Inferior parietal cortex (tissue), 1 donor: Measurements from ENCODE around the gene POLR1H.
"Not testable (repeated sequence)": the region's sequence is repeated elsewhere in the genome, so short reads cannot be mapped to it uniquely, and the experiment has no call there.

Experiments used
- DNase-seq: peaks from one replicate; pipeline ENCODE4 v3.0.0-alpha.2; 2016; ENCODE audit errors: extremely low spot score

POLR1H gene

GRCh38 chr6:30061092-30061857, at the start of gene POLR1H:
TSS of gene POLR1H (plus strand) at chr6:30061265. CDS start at chr6:30061525, 260 bp downstream.
- DNase-seq = peak; percentile 99

DNA sequence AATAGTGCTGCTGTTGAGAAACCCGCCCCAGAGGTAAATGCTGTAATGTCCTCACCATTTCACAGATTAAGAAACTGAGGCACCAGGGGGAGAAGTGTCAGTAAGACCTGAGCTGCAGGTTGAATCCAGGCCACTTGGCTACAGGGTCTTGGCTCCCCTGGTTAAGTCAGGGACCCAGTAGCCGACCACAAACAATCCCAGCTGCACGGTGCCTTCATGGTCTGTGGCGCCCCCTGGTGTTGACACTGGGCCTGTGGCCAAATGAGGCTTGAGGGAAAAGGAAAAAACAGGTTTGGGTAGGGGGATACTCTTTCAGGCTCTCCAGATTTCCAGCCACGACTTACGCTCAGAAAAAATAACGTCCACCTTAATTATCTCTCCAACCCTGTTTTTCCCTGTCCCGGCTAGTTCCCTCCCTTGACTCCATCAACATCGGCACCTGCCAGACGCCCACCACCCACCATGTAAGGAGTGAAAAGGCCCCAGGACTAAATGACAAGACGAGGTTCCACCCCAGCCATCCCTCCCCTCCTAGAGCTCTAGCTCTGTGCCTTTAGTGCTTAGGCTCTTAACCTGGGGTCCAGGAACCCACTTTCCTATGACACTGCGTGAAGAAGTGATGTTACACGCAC, 47.7 kb upstream of the POLR1H start:
- peak; percentile 28 for DNase-seq

GRCh38 chr6:30019819-30020218, 41.2 kb upstream of the POLR1H start:
- DNase-seq = no peak

GRCh38 chr6:30020626-30021025, 40.4 kb upstream of the POLR1H start:
- DNase-seq = no peak

DNA sequence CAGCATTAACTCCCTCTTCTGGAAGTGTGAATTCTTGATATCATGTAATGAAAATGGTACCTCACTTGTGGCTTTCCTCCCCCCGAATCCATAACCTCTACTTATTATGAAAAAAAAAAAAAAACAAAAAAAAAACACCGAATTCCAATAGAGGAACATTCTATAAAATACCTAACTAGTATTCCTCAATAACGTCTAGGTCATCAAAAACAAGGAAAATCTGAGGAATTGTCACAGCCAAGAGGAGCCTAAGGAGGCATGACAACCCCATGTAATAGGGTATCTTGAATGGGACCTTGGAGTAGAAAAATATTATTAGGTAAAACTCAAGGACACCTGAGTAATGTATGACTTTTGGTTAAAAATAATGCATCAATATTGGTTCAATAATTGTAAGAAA, 38.9 kb upstream of the POLR1H start:
- DNase-seq = no peak

DNA sequence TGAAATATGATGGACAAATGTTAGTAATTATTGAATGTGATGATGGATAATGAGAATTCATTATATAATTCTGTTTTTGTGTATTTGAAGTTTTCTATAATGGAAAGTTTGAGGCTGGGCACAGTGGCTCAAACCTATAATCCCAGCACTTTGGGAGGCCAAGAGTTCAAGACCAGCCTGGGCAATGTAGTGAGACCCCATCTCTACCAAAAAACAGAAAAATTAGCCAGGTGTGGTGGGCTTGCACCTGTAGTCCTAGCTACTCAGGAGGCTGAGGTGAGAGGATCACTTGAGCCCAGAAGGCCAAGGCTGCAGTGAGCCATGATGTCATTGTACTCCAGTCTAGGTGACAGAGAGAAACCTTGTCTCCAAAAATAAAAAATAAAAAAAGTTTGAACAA, 38.4 kb upstream of the POLR1H start:
- DNase-seq = not testable (repeated sequence)

DNA sequence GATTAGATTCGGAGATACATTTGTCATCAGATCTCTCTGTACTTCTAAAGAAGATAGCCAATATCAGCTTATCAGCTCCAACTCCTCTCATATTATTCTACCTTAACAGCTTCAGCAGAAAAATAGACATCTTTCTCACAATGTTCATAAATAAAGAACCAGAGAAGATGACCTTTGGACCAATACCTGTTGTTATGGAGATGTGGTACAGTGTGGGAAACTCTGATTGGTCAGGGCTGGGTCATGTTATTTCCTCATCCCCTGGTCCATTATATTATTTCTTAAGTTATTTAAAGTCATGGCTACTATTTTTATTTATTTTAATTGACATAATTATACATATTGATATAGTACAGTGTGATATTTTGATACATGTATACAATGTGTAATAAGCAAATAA, 35.9 kb upstream of the POLR1H start:
- no peak for DNase-seq

DNA sequence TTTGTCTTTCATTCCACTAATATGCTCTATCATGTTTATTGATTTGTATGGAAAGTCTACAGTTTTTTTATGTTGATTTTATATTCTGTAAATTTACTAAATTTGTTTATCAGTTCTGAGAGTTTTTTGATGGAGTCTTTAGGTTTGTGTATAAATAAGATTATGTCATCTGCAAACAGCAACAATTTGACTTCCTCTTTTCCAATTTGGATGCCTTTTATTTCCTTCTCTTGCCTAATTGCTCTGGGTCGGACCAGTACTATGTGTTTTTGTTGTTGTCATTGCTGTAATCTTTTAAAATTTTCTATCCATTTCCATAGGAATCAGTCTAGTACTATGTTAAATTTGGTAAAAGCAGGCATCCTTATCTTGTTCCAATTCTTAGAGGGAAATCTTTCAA, 31.5 kb upstream of the POLR1H start:
- no peak for DNase-seq

DNA sequence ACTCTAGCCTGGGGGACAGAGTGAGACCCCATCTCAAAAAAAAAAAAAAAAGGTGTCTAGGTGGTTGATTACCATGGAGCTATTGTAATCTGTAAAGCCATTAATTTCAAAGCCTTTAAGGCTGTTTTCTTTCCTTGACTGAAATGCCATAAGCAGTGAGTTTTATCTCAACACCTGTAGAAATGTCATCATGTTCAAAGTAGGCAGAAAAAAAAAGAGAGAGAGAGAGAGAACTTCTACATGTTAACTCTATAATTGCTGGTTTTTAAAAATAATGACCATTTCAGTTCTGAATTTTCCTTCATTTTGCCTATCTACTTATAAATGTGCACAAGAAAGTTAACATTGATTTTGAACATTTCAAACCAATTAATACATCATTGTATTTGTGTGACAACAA, 29.7 kb upstream of the POLR1H start:
- DNase-seq = no peak

DNA sequence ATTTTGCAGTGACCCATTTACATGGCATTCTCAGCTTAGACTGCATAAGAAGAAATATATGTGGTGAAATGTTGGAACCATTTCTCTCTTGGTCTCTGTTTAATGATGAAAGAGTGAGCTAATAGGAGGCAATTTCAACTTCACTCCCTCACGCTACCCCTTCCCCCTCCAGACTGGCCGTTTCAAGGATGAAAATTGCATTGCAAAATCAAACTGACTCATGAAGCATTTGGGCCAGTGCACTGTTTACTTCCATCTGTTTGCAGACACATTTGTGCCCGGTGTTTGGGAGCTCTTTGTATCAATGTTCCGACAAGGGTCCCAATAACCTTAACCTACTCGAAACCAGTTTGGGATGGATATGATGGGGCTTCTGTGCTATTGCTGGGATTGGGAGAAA, 27.6 kb upstream of the POLR1H start:
- DNase-seq = not testable (repeated sequence)

- no peak for DNase-seq
Measured at GRCh38 chr6:30035784-30036183, 25.3 kb upstream of the POLR1H start.

GRCh38 chr6:30037182-30037788, 23.8 kb upstream of the POLR1H start:
- DNase-seq = no peak

DNA sequence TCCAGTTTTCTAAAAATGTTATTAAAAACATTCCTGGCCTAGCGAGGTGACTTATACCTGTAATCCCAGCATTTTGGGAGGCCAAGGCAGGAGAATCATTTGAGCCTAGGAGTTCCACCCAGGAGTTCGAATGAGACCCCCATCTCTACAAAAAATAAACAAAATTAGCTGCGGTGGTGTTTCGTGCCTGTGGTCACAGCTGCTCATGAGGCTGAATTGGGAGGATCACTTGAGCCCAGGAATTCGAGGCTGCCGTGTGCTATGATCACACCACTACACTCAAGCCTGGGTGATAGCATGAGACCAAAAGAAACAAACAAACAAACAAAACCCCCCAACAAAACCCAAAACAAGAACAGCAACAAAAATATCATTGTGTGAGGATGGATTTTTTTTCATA, 19.8 kb upstream of the POLR1H start:
- DNase-seq = no peak

GRCh38 chr6:30041821-30042220, 19.2 kb upstream of the POLR1H start:
- DNase-seq = no peak

DNA sequence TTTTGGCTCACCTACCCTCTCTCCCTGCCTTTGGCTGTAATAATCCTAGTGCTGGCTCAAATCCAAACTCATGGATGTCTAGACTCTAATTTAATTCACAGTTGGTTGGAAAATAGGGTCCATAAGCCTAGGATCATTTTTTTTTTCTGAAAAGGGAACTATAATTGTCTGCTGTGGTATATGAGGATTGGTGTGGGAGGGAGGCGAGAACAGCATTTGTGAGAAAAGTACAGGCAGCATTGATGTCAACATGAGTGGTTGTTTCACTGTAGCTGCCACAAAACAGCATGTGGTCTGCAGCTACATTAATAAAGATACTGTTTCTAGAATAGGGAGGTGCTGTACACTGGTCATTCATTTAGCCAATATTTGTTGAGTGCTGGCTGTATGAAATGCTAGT, 18.6 kb upstream of the POLR1H start:
- DNase-seq = peak; percentile 5

- DNase-seq = no peak
Measured at GRCh38 chr6:30042914-30043313, 18.2 kb upstream of the POLR1H start.

GRCh38 chr6:30043744-30044143, 17.3 kb upstream of the POLR1H start:
- no peak for DNase-seq

DNA sequence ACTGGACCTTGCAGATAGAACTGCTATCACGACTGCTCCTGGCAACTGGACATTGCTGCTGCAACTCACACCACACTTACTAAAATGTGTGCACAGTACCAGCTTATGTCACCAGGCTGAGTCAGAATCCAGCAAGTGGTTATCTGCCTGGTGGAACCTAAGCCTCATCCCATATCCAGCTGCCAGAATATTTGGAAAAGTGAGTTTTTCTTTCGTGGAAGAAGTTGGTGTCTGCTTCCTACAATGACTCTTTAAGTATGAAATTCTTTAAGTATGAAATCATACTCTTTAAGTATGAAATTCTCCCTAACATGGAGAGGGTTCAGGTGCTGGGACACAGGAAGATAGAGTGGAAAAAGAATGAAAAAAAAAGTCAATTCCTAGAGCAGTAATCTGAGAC, 16.4 kb upstream of the POLR1H start:
- no peak for DNase-seq

DNA sequence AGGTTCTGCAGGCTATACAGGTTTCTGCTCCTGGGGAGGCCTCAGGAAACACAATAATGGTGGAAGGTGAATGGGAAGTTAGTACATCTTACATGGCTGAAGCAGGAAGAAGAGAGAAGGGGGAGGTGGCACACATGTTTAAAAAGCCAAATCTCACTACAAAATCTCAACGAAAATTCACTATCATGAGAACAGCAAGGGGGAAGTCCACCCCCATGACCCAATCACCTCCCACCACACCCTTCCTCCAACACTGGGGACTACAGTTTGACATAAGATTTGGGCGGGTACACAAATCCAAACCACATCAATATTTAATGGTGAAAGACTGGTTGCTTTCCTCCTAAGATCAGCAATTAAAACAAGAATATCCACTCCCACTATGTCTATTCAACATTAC, 13.8 kb upstream of the POLR1H start:
- no peak for DNase-seq

GRCh38 chr6:30053682-30054081, 7.4 kb upstream of the POLR1H start:
- DNase-seq = no peak

DNA sequence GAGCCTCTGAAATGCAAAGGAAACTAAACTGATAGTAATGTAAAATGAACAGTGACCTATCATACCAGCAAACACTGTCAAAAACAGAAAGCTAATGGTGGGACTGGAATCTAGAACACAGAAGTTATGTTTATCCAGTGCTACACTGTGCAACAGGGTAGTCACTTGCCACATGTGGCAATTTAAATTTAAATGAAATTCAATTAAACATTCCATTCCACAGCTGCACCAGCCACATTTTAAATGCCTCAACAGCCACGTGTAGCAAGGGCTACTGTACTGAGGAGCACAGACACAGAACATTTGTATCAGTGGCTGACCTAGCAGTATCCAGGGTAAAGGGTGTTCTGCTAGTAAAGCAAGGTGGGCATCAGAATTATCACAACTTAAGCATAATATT, 5.6 kb upstream of the POLR1H start:
- no peak for DNase-seq

GRCh38 chr6:30060606-30061091, 416 bp upstream of the POLR1H start:
- no peak for DNase-seq

GRCh38 chr6:30061858-30062458, 893 bp downstream of the POLR1H start:
- peak; percentile 24 for DNase-seq
